ENCODE measurements around the gene EDDM3A. TPM values are rescaled to one million over a fixed set of nuclear protein-coding genes. Genes with fewer than 3 reads are reported as not detected.
A peak's percentile ranks its signal among the peaks of the same experiment; 100 is the strongest.

EDDM3A gene
- total and polyA plus RNA-seq, 3 donors from 2014 or later, result 0.39 to 1.9 TPM; not detected in 1

GRCh38 chr14:20730891-20731290, 14.8 kb upstream of the EDDM3A start:
- DNase-seq, result no peak
- WGBS, 2 donors, result 77 to 85% methylated on average over 6 of the region's 6 CpGs

GRCh38 chr14:20732477-20732876, 13.2 kb upstream of the EDDM3A start:
- no peak for DNase-seq
- WGBS, 2 donors, result 59 to 99% methylated on average over 5 of the region's 5 CpGs

More at GRCh38 chr14:20730891-20731290, 14.8 kb upstream of the EDDM3A start:
- TF ChIP-seq POLR2A (IDR thresholded peaks at IDR 0.05) (no peak), CTCF (IDR thresholded peaks at IDR 0.05) (no peak)
- intact Hi-C loops (cut with DNase I; ENCODE audit: low total_unique reads), result no loop called here
- Histone ChIP-seq H3K36me3 (ENCODE audit: low read depth, missing control alignments) (no peaks in the 10 kb centered on the region), H3K27me3 (no peaks in the 10 kb centered on the region), H3K4me3 (no peak overlapping the region), H3K27ac (no peak overlapping the region), H3K9me3 (no peaks in the 10 kb centered on the region), H3K4me1 (no peaks in the 10 kb centered on the region)

GRCh38 chr14:20732979-20733635, 12.6 kb upstream of the EDDM3A start:
- WGBS, 2 donors, result 66 to 82% methylated on average over 6 of the region's 6 CpGs
- Histone ChIP-seq H3K9me3 (no peaks in the 10 kb centered on the region), H3K27ac (peak overlapping the region in 1 of 2 donors; percentile 2), H3K27me3 (no peaks in the 10 kb centered on the region), H3K4me3 (no peak overlapping the region), H3K4me1 (no peaks in the 10 kb centered on the region), H3K36me3 (ENCODE audit: low read depth, missing control alignments) (no peaks in the 10 kb centered on the region)
- DNase-seq, result no peak
- intact Hi-C loops (cut with DNase I; ENCODE audit: low total_unique reads), result no loop called here
- TF ChIP-seq POLR2A (IDR thresholded peaks at IDR 0.05), result no peak
- no peak for TF ChIP-seq CTCF (IDR thresholded peaks at IDR 0.05)

More at GRCh38 chr14:20732477-20732876, 13.2 kb upstream of the EDDM3A start:
- peak overlapping the region in 1 of 2 donors; percentile 2 for H3K27ac ChIP-seq
- intact Hi-C loops (cut with DNase I; ENCODE audit: low total_unique reads), result no loop called here
- TF ChIP-seq CTCF (IDR thresholded peaks at IDR 0.05) (no peak), POLR2A (IDR thresholded peaks at IDR 0.05) (no peak)
- no peaks in the 10 kb centered on the region for H3K9me3 ChIP-seq
- H3K36me3 ChIP-seq (ENCODE audit: low read depth, missing control alignments), result no peaks in the 10 kb centered on the region
- no peaks in the 10 kb centered on the region for H3K4me1 ChIP-seq
- H3K27me3 ChIP-seq, result no peaks in the 10 kb centered on the region
- no peak overlapping the region for H3K4me3 ChIP-seq

- no peaks in the 10 kb centered on the region for H3K4me1 ChIP-seq
- 45 to 54% methylated on average over 6 of the region's 6 CpGs for WGBS, 2 donors
Measured at GRCh38 chr14:20733684-20734429, 11.8 kb upstream of the EDDM3A start.

More at GRCh38 chr14:20733684-20734429, 11.8 kb upstream of the EDDM3A start:
- TF ChIP-seq CTCF (IDR thresholded peaks at IDR 0.05), result no peak
- TF ChIP-seq POLR2A (IDR thresholded peaks at IDR 0.05), result no peak
- no peak overlapping the region for H3K4me3 ChIP-seq
- intact Hi-C loops (cut with DNase I; ENCODE audit: low total_unique reads), result no loop called here
- no peaks in the 10 kb centered on the region for H3K27me3 ChIP-seq
- H3K36me3 ChIP-seq (ENCODE audit: low read depth, missing control alignments), result no peaks in the 10 kb centered on the region
- DNase-seq, result no peak
- H3K9me3 ChIP-seq, result no peaks in the 10 kb centered on the region
- H3K27ac ChIP-seq, result no peak overlapping the region
